Measurements from ENCODE around the gene TECPR2. TPM values are rescaled to one million over a fixed set of nuclear protein-coding genes. Genes with fewer than 3 reads are reported as not detected.
"Not testable (repeated sequence)": the region's sequence is repeated elsewhere in the genome, so short reads cannot be mapped to it uniquely, and the experiment has no call there.

The TECPR2 gene
- total and polyA plus RNA-seq, 5 experiments from 2014 or later, result 3.3 to 11.8 (median 5.4) TPM

GRCh38 chr14:102320033-102320660 is 42.6 kb upstream of the TECPR2 start:
- Mint-ChIP-seq H3K27me3 (peaks cover 0 to 3% (median 0%) of the 10 kb centered on the region in 5 donors), H3K4me1 (peaks cover 20 to 67% (median 57%) of the 10 kb centered on the region in 4 donors), H3K9me3 (peaks cover 0 to 3% (median 0%) of the 10 kb centered on the region in 9 donors), H3K27ac (peak overlapping the region; percentile 89 to 100 (median 96)), H3K36me3 (no peaks in the 10 kb centered on the region), H3K4me3 (peak overlapping the region; percentile 80 to 94 (median 89))
- DNase-seq, result peak; percentile 21 to 69 (median 49)
- POLR2A ChIA-PET, result interaction anchor here (0.9 to 2.2 kb wide), 9 partner anchors 12 to 499 kb away, joined by 3 to 11 read pairs (median 3); partner anchors contain the start of genes CINP, MOK and TECPR2
- ATAC-seq, result peak; percentile 46 to 48

- peaks cover 20 to 62% (median 54%) of the 10 kb centered on the region in 4 donors for H3K4me1 Mint-ChIP-seq
- H3K4me3 Mint-ChIP-seq, result peak overlapping the region; percentile 80 to 94 (median 89)
- H3K27me3 Mint-ChIP-seq, result peaks cover 0 to 3% (median 0%) of the 10 kb centered on the region in 5 donors
- H3K9me3 Mint-ChIP-seq, result peaks cover 0 to 3% (median 0%) of the 10 kb centered on the region in 9 donors
- POLR2A ChIA-PET, result interaction anchor here (1.0 to 2.2 kb wide), 7 partner anchors 11 to 497 kb away, joined by 3 to 11 read pairs (median 4); partner anchors contain the start of genes CINP, MOK and TECPR2
- ATAC-seq (no peak), DNase-seq (peak in 1 of 10 donors; percentile 1)
- H3K27ac Mint-ChIP-seq, result peak overlapping the region; percentile 89 to 100 (median 96)
- peaks cover 0 to 5% (median 0%) of the 10 kb centered on the region in 3 donors for H3K36me3 Mint-ChIP-seq
Observed at GRCh38 chr14:102320671-102321455, 41.9 kb upstream of the TECPR2 start.

- POLR2A ChIA-PET, result interaction anchor here (1.2 to 2.2 kb wide), 2 partner anchors 10 to 13 kb away, joined by 4 to 7 read pairs; no protein-coding TSS in a partner anchor
- Mint-ChIP-seq H3K27ac (peak overlapping the region in 8 of 10 donors; percentile 41 to 98 (median 87)), H3K4me1 (peaks cover 18 to 56% (median 45%) of the 10 kb centered on the region in 4 donors), H3K36me3 (peaks cover 0 to 10% (median 4%) of the 10 kb centered on the region in 3 donors), H3K9me3 (peaks cover 0 to 2% (median 0%) of the 10 kb centered on the region in 9 donors), H3K4me3 (peak overlapping the region in 3 of 10 donors; percentile 0 to 89 (median 27)), H3K27me3 (peaks cover 0 to 2% (median 0%) of the 10 kb centered on the region in 5 donors)
- DNase-seq, result peak in 1 of 10 donors; percentile 30
- no peak for ATAC-seq
Observed at GRCh38 chr14:102321456-102322422, 41.0 kb upstream of the TECPR2 start.

GRCh38 chr14:102323102-102323501 is 39.6 kb upstream of the TECPR2 start:
- peak in 2 of 10 donors; percentile 28 to 66 for DNase-seq
- Mint-ChIP-seq H3K9me3 (no peaks in the 10 kb centered on the region), H3K27ac (peak overlapping the region in 7 of 10 donors; percentile 57 to 88 (median 83)), H3K36me3 (peaks cover 0 to 11% (median 4%) of the 10 kb centered on the region in 3 donors), H3K27me3 (no peaks in the 10 kb centered on the region), H3K4me1 (peaks cover 12 to 42% (median 32%) of the 10 kb centered on the region in 4 donors), H3K4me3 (peak overlapping the region in 4 of 10 donors; percentile 13 to 75 (median 32))
- no peak for ATAC-seq
- POLR2A ChIA-PET, result no interaction called here

- Mint-ChIP-seq H3K9me3 (no peaks in the 10 kb centered on the region), H3K4me3 (no peak overlapping the region), H3K4me1 (peaks cover 6 to 20% (median 11%) of the 10 kb centered on the region in 4 donors), H3K27ac (peak overlapping the region in 1 of 10 donors; percentile 51), H3K27me3 (no peaks in the 10 kb centered on the region), H3K36me3 (peaks cover 0 to 14% (median 4%) of the 10 kb centered on the region in 3 donors)
- ATAC-seq, result no peak
- POLR2A ChIA-PET, result no interaction called here
- no peak for DNase-seq
Observed at GRCh38 chr14:102325791-102326345, 36.9 kb upstream of the TECPR2 start.

GRCh38 chr14:102326583-102326982 is 36.2 kb upstream of the TECPR2 start:
- Mint-ChIP-seq H3K4me1 (peaks cover 3 to 13% (median 6%) of the 10 kb centered on the region in 4 donors), H3K9me3 (no peaks in the 10 kb centered on the region), H3K27me3 (no peaks in the 10 kb centered on the region), H3K4me3 (no peak overlapping the region), H3K27ac (peak overlapping the region in 1 of 10 donors; percentile 51), H3K36me3 (peaks cover 0 to 16% (median 4%) of the 10 kb centered on the region in 3 donors)
- DNase-seq (no peak), ATAC-seq (no peak)
- POLR2A ChIA-PET, result no interaction called here

- DNase-seq, H3K9me3 Mint-ChIP-seq, H3K4me1 Mint-ChIP-seq, ATAC-seq, H3K27me3 Mint-ChIP-seq, H3K4me3 Mint-ChIP-seq: not testable (repeated sequence)
- Mint-ChIP-seq H3K36me3 (peaks cover 0 to 35% (median 10%) of the 10 kb centered on the region in 3 donors), H3K27ac (peak overlapping the region in 1 of 10 donors; percentile 29)
- POLR2A ChIA-PET, result interaction anchor here (0.5 kb wide), 1 partner anchor 21 kb away, joined by 5 read pairs; no protein-coding TSS in a partner anchor
Observed at GRCh38 chr14:102329381-102329780, 33.4 kb upstream of the TECPR2 start.

- Mint-ChIP-seq H3K27me3 (no peaks in the 10 kb centered on the region), H3K4me1 (peaks cover 0 to 9% (median 0%) of the 10 kb centered on the region in 4 donors), H3K4me3 (no peak overlapping the region), H3K36me3 (peaks cover 0 to 38% (median 13%) of the 10 kb centered on the region in 3 donors), H3K9me3 (no peaks in the 10 kb centered on the region), H3K27ac (no peak overlapping the region)
- POLR2A ChIA-PET, result interaction anchor here (0.6 kb wide), 1 partner anchor 67 kb away, joined by 4 read pairs; no protein-coding TSS in a partner anchor
- ATAC-seq (no peak), DNase-seq (no peak)
Observed at GRCh38 chr14:102330806-102331205, 31.9 kb upstream of the TECPR2 start.

GRCh38 chr14:102333390-102333789 is 29.4 kb upstream of the TECPR2 start:
- Mint-ChIP-seq H3K4me3 (no peak overlapping the region), H3K27ac (no peak overlapping the region), H3K9me3 (no peaks in the 10 kb centered on the region), H3K27me3 (no peaks in the 10 kb centered on the region), H3K4me1 (peaks cover 0 to 8% (median 0%) of the 10 kb centered on the region in 4 donors), H3K36me3 (peaks cover 0 to 56% (median 10%) of the 10 kb centered on the region in 3 donors)
- POLR2A ChIA-PET, result no interaction called here
- DNase-seq (no peak), ATAC-seq (no peak)

GRCh38 chr14:102333795-102334705 is 28.7 kb upstream of the TECPR2 start:
- DNase-seq, result no peak
- Mint-ChIP-seq H3K36me3 (peaks cover 0 to 62% (median 10%) of the 10 kb centered on the region in 3 donors), H3K27me3 (no peaks in the 10 kb centered on the region), H3K9me3 (no peaks in the 10 kb centered on the region), H3K4me3 (no peak overlapping the region), H3K4me1 (peaks cover 0 to 8% (median 0%) of the 10 kb centered on the region in 4 donors), H3K27ac (peak overlapping the region in 1 of 10 donors; percentile 69)
- ATAC-seq, result no peak
- POLR2A ChIA-PET, result no interaction called here

Measured in naive thymus-derived CD8-positive, alpha-beta T cell (primary cell).